ENCODE data around the gene ZNF543. TPM values are rescaled to one million over a fixed set of nuclear protein-coding genes. Genes with fewer than 3 reads are reported as not detected.

ZNF543 gene
- total and polyA plus RNA-seq, 2 of the 13 experiments (the other 11 are each of a cell fraction or from before 2014, with no cell fraction given): 2.1 to 8.9 TPM

- TF ChIP-seq ZBTB40 (IDR thresholded peaks at IDR 0.05): 0 out of 2 replicates have a peak, but pooled peaks have one; percentile 39
- peak; percentile 27; the same call in 1 of the 2 replicates for TF ChIP-seq ZBTB40 (CRISPR knock-in tag; IDR thresholded peaks at IDR 0.05)
- peak; percentile 65 for TF ChIP-seq ASH2L (IDR thresholded peaks at IDR 0.05; ENCODE audit: insufficient read length, low read depth, low read length)
- TF ChIP-seq PAX8 (CRISPR knock-in tag; IDR thresholded peaks at IDR 0.05; ENCODE audit: borderline replicate concordance): no peak
- peak; percentile 58; the same call in 1 of the 2 replicates for TF ChIP-seq ZNF337 (CRISPR knock-in tag; IDR thresholded peaks at IDR 0.05; ENCODE audit: borderline replicate concordance, low read depth)
- TF ChIP-seq XRCC5 (optimal IDR thresholded peaks at IDR 0.05; ENCODE audit: low read length): peak; percentile 28
- TF ChIP-seq JARID2 (CRISPR knock-in tag; IDR thresholded peaks at IDR 0.05; ENCODE audit: insufficient replicate concordance): no peak
- peak; percentile 21; the same call in 1 of the 2 replicates for TF ChIP-seq MYPOP (CRISPR knock-in tag; IDR thresholded peaks at IDR 0.05)
- TF ChIP-seq PCBP2 (optimal IDR thresholded peaks at IDR 0.05; ENCODE audit: low read depth, low read length, poor library complexity, severe bottlenecking): no peak
- peak; percentile 48; the same call in 1 of the 2 replicates for TF ChIP-seq ZBTB38 (CRISPR knock-in tag; IDR thresholded peaks at IDR 0.05)
- peak; percentile 49; the same call in 1 of the 2 replicates for TF ChIP-seq GATA4 (IDR thresholded peaks at IDR 0.05; ENCODE audit: borderline replicate concordance, low read depth)
- peak; percentile 89; the same call in 1 of the 2 replicates for TF ChIP-seq FOXC1 (CRISPR knock-in tag; IDR thresholded peaks at IDR 0.05; ENCODE audit: borderline replicate concordance)
- peak; percentile 41 for TF ChIP-seq ZNF781 (CRISPR knock-in tag; IDR thresholded peaks at IDR 0.05; ENCODE audit: borderline replicate concordance, not compliant biosample characterization)
- no peak for TF ChIP-seq TCF7L2 (IDR thresholded peaks at IDR 0.05; ENCODE audit: low read depth, low read length)
- no peak for TF ChIP-seq LCORL (IDR thresholded peaks at IDR 0.05)
- 0 out of 2 replicates have a peak, but pooled peaks have one; percentile 33 for TF ChIP-seq LCORL (CRISPR knock-in tag; IDR thresholded peaks at IDR 0.05)
- TF ChIP-seq ZNF414 (CRISPR knock-in tag; IDR thresholded peaks at IDR 0.05): peak; percentile 68; the same call in 1 of the 2 replicates
- peak; percentile 59; the same call in 1 of the 2 replicates for TF ChIP-seq KLF6 (CRISPR knock-in tag; IDR thresholded peaks at IDR 0.05)
Measured at GRCh38 chr19:57320180-57321084, at the start of gene ZNF543 (continued).
